ENCODE results near the gene MTR.

DNA sequence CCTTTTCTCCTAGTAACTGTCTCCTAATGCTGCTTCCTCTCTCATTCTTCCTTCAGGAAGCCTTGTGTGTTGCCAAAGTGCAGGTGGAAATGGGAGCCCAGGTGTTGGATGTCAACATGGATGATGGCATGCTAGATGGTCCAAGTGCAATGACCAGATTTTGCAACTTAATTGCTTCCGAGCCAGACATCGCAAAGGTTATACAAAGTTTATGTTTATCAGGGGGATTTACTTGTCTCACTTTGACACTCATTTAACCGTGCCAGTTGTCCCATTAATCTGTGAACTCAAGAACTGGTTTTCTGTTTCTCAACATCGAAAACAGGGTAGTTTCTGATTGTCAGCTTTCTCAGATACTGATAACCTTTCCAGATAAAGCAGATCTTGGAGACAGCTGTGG lies 40.4 kb downstream of the MTR start:
- TF ChIP-seq, protein P1, sequence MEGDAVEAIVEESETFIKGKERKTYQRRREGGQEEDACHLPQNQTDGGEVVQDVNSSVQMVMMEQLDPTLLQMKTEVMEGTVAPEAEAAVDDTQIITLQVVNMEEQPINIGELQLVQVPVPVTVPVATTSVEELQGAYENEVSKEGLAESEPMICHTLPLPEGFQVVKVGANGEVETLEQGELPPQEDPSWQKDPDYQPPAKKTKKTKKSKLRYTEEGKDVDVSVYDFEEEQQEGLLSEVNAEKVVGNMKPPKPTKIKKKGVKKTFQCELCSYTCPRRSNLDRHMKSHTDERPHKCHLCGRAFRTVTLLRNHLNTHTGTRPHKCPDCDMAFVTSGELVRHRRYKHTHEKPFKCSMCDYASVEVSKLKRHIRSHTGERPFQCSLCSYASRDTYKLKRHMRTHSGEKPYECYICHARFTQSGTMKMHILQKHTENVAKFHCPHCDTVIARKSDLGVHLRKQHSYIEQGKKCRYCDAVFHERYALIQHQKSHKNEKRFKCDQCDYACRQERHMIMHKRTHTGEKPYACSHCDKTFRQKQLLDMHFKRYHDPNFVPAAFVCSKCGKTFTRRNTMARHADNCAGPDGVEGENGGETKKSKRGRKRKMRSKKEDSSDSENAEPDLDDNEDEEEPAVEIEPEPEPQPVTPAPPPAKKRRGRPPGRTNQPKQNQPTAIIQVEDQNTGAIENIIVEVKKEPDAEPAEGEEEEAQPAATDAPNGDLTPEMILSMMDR (IDR thresholded peaks at IDR 0.05), result no peak
- no peak for TF ChIP-seq POLR2A (IDR thresholded peaks at IDR 0.05)

Data from Peyer's patch (tissue), 4 donors.